Measurements from ENCODE around the gene STXBP5.
"Not testable (repeated sequence)": the region's sequence is repeated elsewhere in the genome, so short reads cannot be mapped to it uniquely, and the experiment has no call there.

Gene STXBP5

GRCh38 chr6:147251072-147251471, 46.9 kb downstream of the STXBP5 start:
- H3K27ac ChIP-seq (ENCODE audit: low read depth, low read length): no peak overlapping the region
- peaks cover 10% of the 10 kb centered on the region for H3K36me3 ChIP-seq (ENCODE audit: control insufficient read depth, insufficient read depth, low read length)
- peaks cover 4% of the 10 kb centered on the region; the same call in 1 of the 2 replicates for H3K4me1 ChIP-seq (ENCODE audit: control insufficient read depth, insufficient read depth, low read length)
- H3K27me3 ChIP-seq (ENCODE audit: control insufficient read depth, insufficient read depth, low read length): no peaks in the 10 kb centered on the region
- H3K9ac ChIP-seq (ENCODE audit: low read length): no peak overlapping the region
- H3K4me3 ChIP-seq (ENCODE audit: low read depth, low read length): no peak overlapping the region
- H3K9me3 ChIP-seq (ENCODE audit: control insufficient read depth, insufficient read depth, low read depth, low read length): peaks cover 2% of the 10 kb centered on the region; the same call in 1 of the 2 replicates

- not testable (repeated sequence) for H3K9me3 ChIP-seq (ENCODE audit: control insufficient read depth, insufficient read depth, low read depth, low read length); H3K27ac ChIP-seq (ENCODE audit: low read depth, low read length); H3K36me3 ChIP-seq (ENCODE audit: control insufficient read depth, insufficient read depth, low read length); H3K4me3 ChIP-seq (ENCODE audit: low read depth, low read length); H3K9ac ChIP-seq (ENCODE audit: low read length); H3K4me1 ChIP-seq (ENCODE audit: control insufficient read depth, insufficient read depth, low read length); H3K27me3 ChIP-seq (ENCODE audit: control insufficient read depth, insufficient read depth, low read length)
These were observed 50.8 kb downstream of the STXBP5 start for GRCh38 chr6:147254929-147255473.

GRCh38 chr6:147255948-147256674, 51.9 kb downstream of the STXBP5 start:
- H3K4me1 ChIP-seq (ENCODE audit: control insufficient read depth, insufficient read depth, low read length): no peaks in the 10 kb centered on the region
- no peaks in the 10 kb centered on the region for H3K27me3 ChIP-seq (ENCODE audit: control insufficient read depth, insufficient read depth, low read length)
- no peak overlapping the region for H3K4me3 ChIP-seq (ENCODE audit: low read depth, low read length)
- H3K9ac ChIP-seq (ENCODE audit: low read length): no peak overlapping the region
- H3K27ac ChIP-seq (ENCODE audit: low read depth, low read length): no peak overlapping the region
- peaks cover 6% of the 10 kb centered on the region for H3K36me3 ChIP-seq (ENCODE audit: control insufficient read depth, insufficient read depth, low read length)
- peaks cover under 1% of the 10 kb centered on the region; the same call in 1 of the 2 replicates for H3K9me3 ChIP-seq (ENCODE audit: control insufficient read depth, insufficient read depth, low read depth, low read length)

- H3K27ac ChIP-seq (ENCODE audit: low read depth, low read length): no peak overlapping the region
- no peak overlapping the region for H3K4me3 ChIP-seq (ENCODE audit: low read depth, low read length)
- no peaks in the 10 kb centered on the region for H3K36me3 ChIP-seq (ENCODE audit: control insufficient read depth, insufficient read depth, low read length)
- H3K9me3 ChIP-seq (ENCODE audit: control insufficient read depth, insufficient read depth, low read depth, low read length): no peaks in the 10 kb centered on the region
- H3K27me3 ChIP-seq (ENCODE audit: control insufficient read depth, insufficient read depth, low read length): no peaks in the 10 kb centered on the region
- H3K9ac ChIP-seq (ENCODE audit: low read length): no peak overlapping the region
- no peaks in the 10 kb centered on the region for H3K4me1 ChIP-seq (ENCODE audit: control insufficient read depth, insufficient read depth, low read length)
These were observed 53.5 kb downstream of the STXBP5 start for GRCh38 chr6:147257760-147258159.

- Histone ChIP-seq H3K36me3 (ENCODE audit: control insufficient read depth, insufficient read depth, low read length) (no peaks in the 10 kb centered on the region), H3K4me1 (ENCODE audit: control insufficient read depth, insufficient read depth, low read length) (no peaks in the 10 kb centered on the region), H3K9me3 (ENCODE audit: control insufficient read depth, insufficient read depth, low read depth, low read length) (no peaks in the 10 kb centered on the region), H3K4me3 (ENCODE audit: low read depth, low read length) (no peak overlapping the region), H3K27ac (ENCODE audit: low read depth, low read length) (no peak overlapping the region), H3K9ac (ENCODE audit: low read length) (no peak overlapping the region), H3K27me3 (ENCODE audit: control insufficient read depth, insufficient read depth, low read length) (no peaks in the 10 kb centered on the region)
These were observed 55.9 kb downstream of the STXBP5 start for GRCh38 chr6:147260091-147260490.

GRCh38 chr6:147262946-147263345, 58.7 kb downstream of the STXBP5 start:
- H3K9me3 ChIP-seq (ENCODE audit: control insufficient read depth, insufficient read depth, low read depth, low read length): no peaks in the 10 kb centered on the region
- H3K36me3 ChIP-seq (ENCODE audit: control insufficient read depth, insufficient read depth, low read length): 0 out of 2 replicates have a peak, but pooled peaks cover under 1% of the 10 kb centered on the region
- H3K4me3 ChIP-seq (ENCODE audit: low read depth, low read length): no peak overlapping the region
- H3K27ac ChIP-seq (ENCODE audit: low read depth, low read length): no peak overlapping the region
- no peak overlapping the region for H3K9ac ChIP-seq (ENCODE audit: low read length)
- no peaks in the 10 kb centered on the region for H3K27me3 ChIP-seq (ENCODE audit: control insufficient read depth, insufficient read depth, low read length)
- H3K4me1 ChIP-seq (ENCODE audit: control insufficient read depth, insufficient read depth, low read length): no peaks in the 10 kb centered on the region

GRCh38 chr6:147266821-147267220, 62.6 kb downstream of the STXBP5 start:
- no peaks in the 10 kb centered on the region for H3K4me1 ChIP-seq (ENCODE audit: control insufficient read depth, insufficient read depth, low read length)
- no peak overlapping the region for H3K4me3 ChIP-seq (ENCODE audit: low read depth, low read length)
- H3K9ac ChIP-seq (ENCODE audit: low read length): no peak overlapping the region
- no peak overlapping the region for H3K27ac ChIP-seq (ENCODE audit: low read depth, low read length)
- H3K27me3 ChIP-seq (ENCODE audit: control insufficient read depth, insufficient read depth, low read length): no peaks in the 10 kb centered on the region
- H3K9me3 ChIP-seq (ENCODE audit: control insufficient read depth, insufficient read depth, low read depth, low read length): no peaks in the 10 kb centered on the region
- peaks cover 4% of the 10 kb centered on the region; the same call in 1 of the 2 replicates for H3K36me3 ChIP-seq (ENCODE audit: control insufficient read depth, insufficient read depth, low read length)

- Histone ChIP-seq H3K4me1 (ENCODE audit: control insufficient read depth, insufficient read depth, low read length) (no peaks in the 10 kb centered on the region), H3K9me3 (ENCODE audit: control insufficient read depth, insufficient read depth, low read depth, low read length) (no peaks in the 10 kb centered on the region), H3K4me3 (ENCODE audit: low read depth, low read length) (no peak overlapping the region), H3K27me3 (ENCODE audit: control insufficient read depth, insufficient read depth, low read length) (no peaks in the 10 kb centered on the region), H3K9ac (ENCODE audit: low read length) (no peak overlapping the region), H3K27ac (ENCODE audit: low read depth, low read length) (no peak overlapping the region), H3K36me3 (ENCODE audit: control insufficient read depth, insufficient read depth, low read length) (peaks cover 4% of the 10 kb centered on the region; the same call in 1 of the 2 replicates)
These were observed 63.4 kb downstream of the STXBP5 start for GRCh38 chr6:147267658-147268057.

GRCh38 chr6:147268254-147268653, 64.0 kb downstream of the STXBP5 start:
- Histone ChIP-seq H3K36me3 (ENCODE audit: control insufficient read depth, insufficient read depth, low read length) (peaks cover 4% of the 10 kb centered on the region; the same call in 1 of the 2 replicates), H3K27ac (ENCODE audit: low read depth, low read length) (no peak overlapping the region), H3K4me1 (ENCODE audit: control insufficient read depth, insufficient read depth, low read length) (no peaks in the 10 kb centered on the region), H3K4me3 (ENCODE audit: low read depth, low read length) (no peak overlapping the region), H3K9ac (ENCODE audit: low read length) (no peak overlapping the region), H3K27me3 (ENCODE audit: control insufficient read depth, insufficient read depth, low read length) (no peaks in the 10 kb centered on the region), H3K9me3 (ENCODE audit: control insufficient read depth, insufficient read depth, low read depth, low read length) (no peaks in the 10 kb centered on the region)

- H3K4me3 ChIP-seq (ENCODE audit: low read depth, low read length): no peak overlapping the region
- H3K27me3 ChIP-seq (ENCODE audit: control insufficient read depth, insufficient read depth, low read length): no peaks in the 10 kb centered on the region
These were observed 69.8 kb downstream of the STXBP5 start for GRCh38 chr6:147274012-147274411.

GRCh38 chr6:147274776-147275175, 70.6 kb downstream of the STXBP5 start:
- H3K4me3 ChIP-seq (ENCODE audit: low read depth, low read length): no peak overlapping the region
- H3K36me3 ChIP-seq (ENCODE audit: control insufficient read depth, insufficient read depth, low read length): peaks cover 17% of the 10 kb centered on the region
- H3K9ac ChIP-seq (ENCODE audit: low read length): no peak overlapping the region
- H3K4me1 ChIP-seq (ENCODE audit: control insufficient read depth, insufficient read depth, low read length): no peaks in the 10 kb centered on the region
- no peaks in the 10 kb centered on the region for H3K9me3 ChIP-seq (ENCODE audit: control insufficient read depth, insufficient read depth, low read depth, low read length)
- H3K27ac ChIP-seq (ENCODE audit: low read depth, low read length): no peak overlapping the region
- H3K27me3 ChIP-seq (ENCODE audit: control insufficient read depth, insufficient read depth, low read length): no peaks in the 10 kb centered on the region

More at GRCh38 chr6:147274012-147274411, 69.8 kb downstream of the STXBP5 start:
- Histone ChIP-seq H3K36me3 (ENCODE audit: control insufficient read depth, insufficient read depth, low read length) (peaks cover 11% of the 10 kb centered on the region), H3K27ac (ENCODE audit: low read depth, low read length) (no peak overlapping the region), H3K9ac (ENCODE audit: low read length) (no peak overlapping the region), H3K4me1 (ENCODE audit: control insufficient read depth, insufficient read depth, low read length) (no peaks in the 10 kb centered on the region), H3K9me3 (ENCODE audit: control insufficient read depth, insufficient read depth, low read depth, low read length) (no peaks in the 10 kb centered on the region)
